GM04503 (cell line): ENCODE measurements around the gene SLC35A2.
A peak's percentile ranks its signal among the peaks of the same experiment; 100 is the strongest.

Source experiments
- DNase-seq: peaks from one replicate; pipeline ENCODE4 v3.0.0-alpha.2; 2012; ENCODE audit warnings: low read depth

The SLC35A2 gene

DNA sequence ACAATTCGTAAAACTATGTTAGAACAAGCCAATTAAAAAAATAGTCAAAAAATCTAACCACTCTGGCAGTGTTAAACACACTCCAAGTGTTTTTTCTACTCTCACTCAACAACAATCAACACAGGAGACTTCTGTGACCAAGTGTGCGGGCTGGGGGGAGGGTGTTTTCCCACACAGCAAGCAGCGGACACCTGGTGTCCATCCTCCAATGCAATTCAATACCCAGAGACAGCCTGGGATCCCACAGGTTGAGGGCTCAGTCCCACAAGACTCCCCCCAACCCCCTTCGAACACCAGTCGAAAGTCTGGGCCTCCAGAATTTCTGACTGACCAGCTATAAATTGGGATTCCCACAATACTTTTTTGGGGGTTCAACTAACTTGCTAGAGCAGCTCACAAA is 15.7 kb upstream of the SLC35A2 start:
- DNase-seq: no peak

DNA sequence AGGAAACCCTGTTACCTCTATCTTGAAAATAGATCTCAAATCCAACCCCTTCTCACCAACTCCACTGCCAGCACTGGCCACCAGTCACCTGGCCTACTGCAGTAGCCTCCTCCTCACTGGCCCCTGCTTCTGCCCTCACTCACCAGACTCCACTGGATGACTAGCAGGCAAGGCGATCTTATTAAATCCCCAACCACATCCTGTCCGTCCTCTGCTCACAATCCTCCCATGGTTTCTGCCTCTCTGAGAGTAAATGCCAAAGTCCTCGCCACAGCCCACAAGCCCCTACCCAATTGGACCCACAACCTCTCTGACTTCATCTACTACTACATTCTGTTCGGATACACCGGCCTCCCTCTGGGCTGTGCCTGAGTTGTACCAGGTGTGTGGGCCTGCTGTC is 12.8 kb upstream of the SLC35A2 start:
- no peak for DNase-seq

DNA sequence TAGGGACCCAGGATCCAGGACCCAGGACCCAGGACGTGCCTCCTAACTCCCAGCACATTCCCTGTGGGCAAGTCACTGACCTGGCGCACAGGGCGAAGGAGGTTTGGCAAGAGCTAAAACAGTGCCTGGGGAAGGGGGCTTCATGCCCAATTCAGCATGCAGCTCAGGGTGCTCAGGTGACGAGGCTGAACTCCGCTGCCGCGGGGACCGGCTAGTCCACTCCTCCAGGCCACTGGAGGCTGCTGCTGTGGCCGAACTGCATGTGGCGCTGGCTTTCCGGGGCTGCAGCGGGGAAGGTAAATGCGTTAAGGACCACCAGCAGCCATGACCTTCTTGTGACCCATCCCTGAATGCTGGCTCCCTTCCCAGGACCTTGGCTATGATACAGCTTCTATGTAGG is 12.3 kb upstream of the SLC35A2 start:
- no peak for DNase-seq

DNA sequence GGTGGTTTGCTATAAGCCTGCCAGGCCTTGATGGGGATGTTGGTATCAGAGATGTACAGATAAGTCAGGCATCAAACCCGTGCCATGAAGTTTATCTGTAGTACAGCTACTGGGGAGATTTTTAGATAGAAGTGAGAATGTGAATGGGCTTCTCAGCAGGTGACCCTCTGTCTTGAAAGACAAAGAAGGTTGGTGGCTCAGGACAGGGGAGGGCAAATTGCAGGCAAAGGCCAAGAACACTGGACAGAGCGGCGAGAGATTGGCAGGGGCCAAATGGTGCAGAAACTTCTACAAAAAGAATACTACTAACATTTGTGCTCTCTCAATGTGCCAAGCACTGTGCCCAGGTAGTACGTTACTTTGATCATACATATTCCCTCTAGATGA is 9.3 kb upstream of the SLC35A2 start:
- no peak for DNase-seq

DNA sequence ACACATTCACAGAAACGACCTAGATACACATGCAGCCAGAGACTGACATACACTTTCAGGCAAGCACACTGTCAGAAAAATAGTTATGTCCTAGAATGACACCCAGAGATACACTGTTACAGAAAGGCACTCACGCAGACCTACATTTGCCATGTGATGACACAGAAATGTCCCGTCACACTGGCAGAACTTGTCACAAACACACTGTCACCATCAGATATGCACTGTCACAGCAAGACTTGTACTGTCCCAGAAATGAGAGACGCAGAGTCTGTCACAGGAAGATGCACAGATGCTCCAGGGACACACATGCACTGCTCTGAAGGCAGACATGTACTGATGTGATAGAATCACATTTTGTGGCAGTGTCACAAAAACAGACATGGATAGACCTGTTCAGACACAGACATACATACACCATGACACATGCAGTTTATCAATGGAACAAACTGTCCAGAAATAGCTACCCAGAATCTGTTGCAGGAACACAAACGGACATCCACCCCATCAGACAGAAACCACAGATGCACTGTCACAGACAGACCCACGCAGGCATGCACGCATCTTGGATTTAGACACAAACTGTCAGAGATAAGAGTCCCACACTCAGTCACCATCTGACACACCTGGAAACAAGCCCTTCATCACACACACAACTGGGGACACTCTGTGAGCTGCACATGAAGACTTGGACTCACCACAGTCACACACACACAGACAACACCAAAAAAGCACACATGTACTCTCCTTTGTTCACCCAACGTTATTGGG is 8.7 kb upstream of the SLC35A2 start:
- DNase-seq: no peak

DNA sequence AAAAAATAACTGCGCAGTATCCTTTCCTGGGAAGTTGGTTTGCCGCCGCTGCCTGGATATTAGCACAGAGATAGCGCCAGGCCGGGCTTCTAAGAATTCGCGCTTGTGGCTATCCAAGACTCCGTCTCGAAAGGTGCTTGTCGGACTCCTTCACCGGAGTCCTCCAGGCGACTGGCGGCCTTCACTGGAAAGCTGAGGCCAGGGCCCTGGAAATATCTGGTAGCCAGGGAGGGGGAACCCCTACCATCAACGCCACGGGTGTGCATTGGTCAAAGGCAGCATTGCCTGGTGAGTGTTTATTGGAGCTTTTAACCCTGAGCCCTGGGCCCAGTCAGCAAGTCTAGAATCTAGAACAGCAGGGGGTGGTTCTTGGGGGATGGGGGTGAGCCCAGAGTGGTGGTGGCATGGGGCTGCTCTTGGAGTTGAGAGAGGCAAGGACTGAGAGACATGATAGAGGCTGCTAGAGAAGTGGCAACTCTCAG is 8.0 kb upstream of the SLC35A2 start:
- no peak for DNase-seq

DNA sequence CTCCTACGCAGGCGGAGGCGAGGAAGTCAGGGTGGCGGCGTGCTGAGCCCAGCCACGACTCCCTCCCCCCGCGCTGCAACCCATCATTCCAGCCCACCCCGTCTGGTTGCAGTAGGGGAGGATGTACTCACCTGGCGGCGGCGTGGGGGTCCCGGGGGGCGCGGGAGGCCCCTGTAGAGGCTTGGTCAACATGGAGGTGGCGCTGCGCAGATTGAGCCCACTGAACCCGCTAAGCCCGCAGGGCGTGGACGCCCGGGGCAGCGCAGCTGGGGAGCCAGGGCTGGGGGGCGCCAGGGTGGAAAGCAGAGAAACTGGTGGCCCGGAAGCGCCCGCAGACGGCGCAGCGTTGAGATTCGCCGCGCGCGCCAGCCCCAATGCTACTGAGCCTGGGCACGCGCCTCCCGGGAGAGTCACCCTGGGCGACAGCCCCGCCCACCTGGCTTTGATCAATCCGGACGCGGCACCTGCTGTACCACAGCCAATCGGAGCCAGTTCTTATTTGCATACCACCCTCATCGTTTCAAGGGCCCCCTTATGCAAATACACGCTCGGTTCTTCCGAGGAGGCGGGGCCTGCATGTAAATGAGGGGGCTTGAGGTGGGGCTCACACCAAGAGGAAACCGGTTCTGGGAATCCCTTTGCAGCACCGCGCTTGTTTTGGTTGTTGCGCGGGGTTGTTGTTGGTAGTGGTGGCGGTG is 7.3 kb upstream of the SLC35A2 start, which contains the start of gene PIM2:
TSS of gene PIM2 (minus strand) at position 382 of the 698 bp plus-strand sequence. CDS start at position 192, 190 bp downstream.
- no peak for DNase-seq

DNA sequence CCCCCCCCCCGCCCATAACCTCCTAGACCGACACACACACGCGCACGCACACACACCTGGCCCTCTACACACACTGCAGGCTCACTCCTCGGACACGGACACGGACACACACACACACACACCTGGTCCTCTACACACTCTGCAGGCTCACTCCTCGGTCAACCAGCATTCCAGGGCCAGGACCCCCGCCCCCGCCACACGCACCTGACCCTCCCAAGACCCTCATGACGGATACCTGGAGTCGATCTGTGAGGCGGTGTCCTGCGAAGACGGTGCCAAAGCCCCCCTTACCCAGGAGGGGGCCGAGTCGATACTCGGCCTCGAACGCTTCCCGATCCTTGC is 6.8 kb upstream of the SLC35A2 start:
- DNase-seq: no peak

DNA sequence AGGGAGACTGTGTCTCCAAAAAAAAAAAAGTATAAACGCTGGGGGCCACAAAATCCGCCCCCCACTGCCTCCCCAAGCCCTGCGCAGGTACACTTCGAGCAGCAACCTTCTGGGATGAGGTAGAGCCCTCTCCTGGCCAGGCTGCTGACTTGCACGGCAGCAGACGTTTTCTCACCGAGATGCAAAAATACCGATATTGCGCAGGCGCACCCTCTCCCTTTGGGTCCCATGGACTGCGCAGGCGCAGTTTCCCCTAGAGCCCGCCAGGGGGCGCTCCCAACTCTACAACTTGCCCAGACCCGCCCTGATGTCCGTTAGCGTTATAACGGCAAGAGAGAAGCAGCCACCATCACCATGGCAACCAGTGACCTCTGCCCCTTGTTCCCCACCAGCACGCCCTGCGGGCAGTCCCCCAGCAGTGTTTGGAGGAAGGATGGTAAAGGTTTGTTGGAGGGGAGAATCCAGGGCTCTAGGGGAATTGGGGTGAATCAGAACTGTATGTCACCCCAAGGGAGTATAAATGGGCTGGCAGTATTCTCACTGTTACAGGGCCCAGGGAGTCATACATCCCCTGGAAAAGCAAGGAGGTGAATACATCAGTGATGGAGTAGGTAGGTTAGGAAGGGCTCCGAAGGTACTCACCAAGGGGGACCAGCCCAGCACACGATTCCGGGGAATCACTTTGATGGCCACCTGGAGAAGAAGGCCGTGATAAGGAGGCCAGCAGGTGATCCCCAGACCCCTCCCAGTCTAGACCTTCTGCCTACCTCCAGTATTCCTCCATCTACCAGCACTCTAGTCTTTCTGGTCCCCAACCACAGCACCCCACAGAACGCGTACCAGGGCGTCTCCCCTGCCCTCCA is 5.9 kb upstream of the SLC35A2 start:
- peak; percentile 37 for DNase-seq

DNA sequence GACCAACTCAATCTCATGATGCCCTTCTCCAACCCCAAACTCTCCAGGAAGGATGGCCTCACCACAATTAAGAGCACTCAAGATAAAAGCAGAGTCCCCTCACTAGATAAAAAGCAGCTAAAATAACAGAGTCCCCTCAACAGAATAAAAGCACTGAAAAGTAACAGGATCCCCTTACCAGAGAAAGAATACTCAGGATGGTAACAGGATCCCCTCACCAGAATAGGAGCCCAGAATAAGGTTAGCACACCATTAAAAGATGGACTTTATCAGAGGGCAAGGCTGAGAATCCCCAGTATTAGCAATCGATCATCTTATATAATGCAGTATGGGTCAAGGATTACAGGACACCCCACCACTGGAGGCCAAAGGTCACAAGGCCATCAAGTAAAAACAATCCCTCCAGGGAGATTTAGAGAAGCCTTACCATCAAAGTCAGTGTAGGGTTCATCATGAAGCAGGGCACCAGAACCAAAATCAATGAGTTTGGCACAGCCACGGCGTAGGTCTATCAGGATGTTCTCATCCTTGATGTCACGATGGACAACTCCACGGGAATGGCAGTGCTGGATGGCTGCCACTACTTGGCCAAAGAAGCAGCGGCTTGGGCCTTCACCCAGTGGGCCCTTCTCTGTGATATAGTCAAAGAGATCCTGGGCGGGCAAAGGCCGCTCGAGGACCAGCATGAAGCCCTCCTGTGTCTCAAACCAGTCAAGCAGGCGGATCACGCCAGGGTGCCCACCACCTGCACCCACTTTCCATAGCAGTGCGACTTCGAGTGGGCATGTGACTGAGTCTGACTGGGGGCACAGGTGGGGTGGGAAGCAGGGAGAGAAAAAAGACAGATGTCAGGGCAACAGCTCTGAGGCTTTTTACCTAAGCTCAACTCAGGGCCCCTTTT is 3.4 kb upstream of the SLC35A2 start:
- DNase-seq: no peak

DNA sequence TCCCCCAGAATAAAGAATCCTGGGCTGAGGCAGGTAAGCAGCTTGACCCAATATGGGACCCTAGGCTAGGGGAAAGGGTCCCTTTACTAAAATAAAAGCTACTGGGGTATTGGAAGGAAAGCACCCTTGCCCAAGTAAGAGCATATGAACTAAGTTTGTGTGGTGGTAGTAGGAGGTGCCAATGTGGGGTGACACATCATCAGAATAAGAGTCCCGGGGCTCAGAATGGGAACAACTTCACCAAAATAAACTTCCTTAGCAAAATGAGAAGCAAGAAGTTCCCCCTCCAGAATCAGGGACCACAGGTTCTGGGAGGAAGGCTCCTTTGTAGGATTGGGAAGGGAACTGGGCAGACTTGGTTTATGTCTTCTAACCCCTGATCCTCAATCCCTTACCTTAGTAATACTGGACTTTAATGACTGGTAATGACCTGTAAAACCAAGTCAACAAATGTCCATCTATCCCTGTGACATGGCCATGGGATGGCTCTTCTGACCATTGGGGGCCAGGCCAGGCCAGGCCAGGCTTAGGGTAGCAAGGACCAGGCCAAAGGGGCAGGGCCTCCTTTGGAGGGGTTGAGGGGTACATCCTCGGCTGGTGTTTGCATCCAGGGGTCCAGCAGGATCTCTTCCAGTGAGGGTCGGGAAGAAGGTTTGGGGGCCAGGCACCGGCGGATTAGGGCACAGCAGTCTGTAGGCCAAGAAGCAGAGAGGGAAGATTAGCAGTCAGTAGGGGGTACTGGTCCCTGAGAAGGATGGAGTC is 2.3 kb upstream of the SLC35A2 start:
- DNase-seq: no peak

DNA sequence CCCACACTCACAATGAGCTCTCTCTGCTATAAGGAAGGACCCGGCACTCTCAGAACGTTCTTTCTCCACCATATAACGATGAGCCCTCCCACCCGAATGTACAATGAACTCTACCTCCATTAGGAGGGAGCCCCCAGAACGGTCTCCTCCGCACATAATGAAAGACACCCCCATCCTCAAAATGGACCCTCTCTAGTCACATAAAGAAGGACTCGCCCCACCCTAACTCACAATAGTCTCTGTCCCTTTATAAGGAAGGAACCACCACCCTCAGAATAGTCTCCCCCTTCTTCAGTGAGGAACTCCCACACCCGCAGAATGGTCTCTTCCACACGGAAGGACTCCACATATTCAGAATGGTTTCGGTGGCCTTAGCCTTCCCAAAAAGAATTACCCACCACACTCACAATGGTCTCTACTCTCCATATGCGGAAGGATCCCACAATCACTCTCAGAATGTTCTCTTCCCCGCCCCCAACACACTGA is 477 bp downstream of the SLC35A2 start:
- DNase-seq: no peak

DNA sequence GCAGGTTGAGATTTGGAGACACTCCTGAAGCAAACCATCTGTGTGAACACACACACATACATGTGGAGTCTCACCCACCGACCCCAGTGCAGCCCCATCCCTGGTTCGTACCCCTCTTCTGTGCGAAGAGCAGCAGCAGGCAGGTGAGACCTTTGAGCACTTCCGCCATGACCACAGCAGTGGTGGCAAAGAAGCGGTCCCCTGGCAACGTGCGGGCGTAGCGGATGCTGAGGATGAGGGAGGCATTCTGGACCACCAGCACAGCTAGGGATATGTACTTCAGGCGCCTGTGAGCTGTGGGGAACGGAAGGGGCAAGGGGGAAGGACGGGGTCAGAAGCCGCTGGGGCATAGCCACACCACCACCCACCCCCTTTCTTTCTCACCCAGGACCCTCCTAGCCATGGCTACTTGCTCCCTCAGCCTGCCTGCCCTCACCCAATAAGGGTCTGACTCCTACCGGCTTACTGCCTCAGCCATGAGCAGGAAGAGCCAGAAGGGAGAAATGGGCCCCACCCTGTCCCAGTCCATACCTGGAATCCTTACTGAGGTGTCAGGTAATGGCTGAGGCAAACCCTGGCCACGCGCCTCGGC is 1.6 kb downstream of the SLC35A2 start:
- no peak for DNase-seq

DNA sequence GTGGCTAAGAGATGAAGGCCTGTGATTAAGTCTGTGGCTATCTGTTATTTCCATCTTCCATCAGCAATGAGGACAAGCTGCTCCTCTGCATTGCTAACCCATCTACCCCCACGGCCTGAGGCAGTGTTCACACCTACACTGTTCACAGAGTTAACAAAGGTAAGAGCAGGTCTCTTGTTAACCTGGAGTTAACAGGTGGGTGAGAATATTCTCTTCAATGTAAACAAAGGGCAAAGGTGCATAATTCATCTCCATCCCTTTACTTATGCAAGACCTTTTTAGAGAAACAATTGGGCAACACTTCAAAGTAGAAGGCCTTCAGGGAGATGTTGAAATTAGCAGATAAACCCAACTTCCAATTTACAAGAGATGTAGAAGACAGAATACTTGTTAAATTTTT is 2.8 kb downstream of the SLC35A2 start:
- no peak for DNase-seq

DNA sequence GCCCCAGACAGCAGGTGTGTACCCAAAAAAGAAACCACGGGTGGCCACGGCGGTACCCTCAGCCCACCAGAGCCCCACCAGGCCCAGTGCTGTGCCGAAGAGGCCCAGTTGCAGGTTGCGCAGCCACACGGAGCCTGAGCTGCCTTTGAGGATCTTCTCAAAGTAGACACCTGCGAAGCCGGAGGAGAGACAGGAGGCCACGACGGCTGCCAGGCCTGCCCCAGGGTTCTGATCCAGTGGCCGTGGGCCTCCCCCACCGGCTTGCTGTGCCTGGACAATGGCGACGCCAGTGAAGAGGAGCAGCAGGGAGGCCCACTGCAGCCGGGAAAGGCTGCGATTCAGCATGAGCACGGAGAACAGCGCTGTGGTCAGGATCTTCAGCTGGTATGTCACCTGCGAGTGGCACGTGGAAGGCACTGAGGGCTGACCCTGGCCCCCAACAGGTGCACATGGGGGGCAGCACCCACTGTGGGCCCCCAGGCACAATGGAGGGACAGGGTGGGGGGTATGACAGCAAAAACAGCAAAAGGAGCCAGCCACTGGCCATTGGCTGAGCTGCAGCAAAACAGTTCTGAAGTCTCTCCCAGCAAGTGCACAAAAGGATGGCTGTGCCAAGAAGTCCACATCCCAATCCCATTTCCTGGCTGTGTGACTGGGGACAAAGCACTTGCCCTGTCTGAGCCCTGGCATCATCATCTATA is 6.2 kb downstream of the SLC35A2 start:
- no peak for DNase-seq

DNA sequence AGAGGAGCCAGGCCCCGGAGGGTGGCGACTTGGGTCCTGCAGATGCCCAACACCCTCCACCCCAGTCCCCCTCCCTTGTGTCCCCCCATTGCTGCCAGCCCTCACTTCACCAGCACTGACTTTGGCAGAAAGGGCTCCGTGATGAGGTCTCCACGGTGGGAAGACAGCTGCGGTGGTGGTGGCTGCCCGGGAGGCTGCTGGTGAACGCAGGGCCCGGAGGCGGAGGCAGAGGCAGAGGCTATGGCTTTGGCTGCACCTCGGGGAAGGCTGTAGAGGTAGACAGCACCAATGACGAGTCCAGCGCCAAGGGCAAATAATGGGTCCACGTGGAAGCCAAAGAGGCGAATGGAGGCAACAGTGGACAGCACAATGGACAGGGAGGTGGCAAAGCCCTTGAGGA is 6.8 kb downstream of the SLC35A2 start:
- DNase-seq: no peak

DNA sequence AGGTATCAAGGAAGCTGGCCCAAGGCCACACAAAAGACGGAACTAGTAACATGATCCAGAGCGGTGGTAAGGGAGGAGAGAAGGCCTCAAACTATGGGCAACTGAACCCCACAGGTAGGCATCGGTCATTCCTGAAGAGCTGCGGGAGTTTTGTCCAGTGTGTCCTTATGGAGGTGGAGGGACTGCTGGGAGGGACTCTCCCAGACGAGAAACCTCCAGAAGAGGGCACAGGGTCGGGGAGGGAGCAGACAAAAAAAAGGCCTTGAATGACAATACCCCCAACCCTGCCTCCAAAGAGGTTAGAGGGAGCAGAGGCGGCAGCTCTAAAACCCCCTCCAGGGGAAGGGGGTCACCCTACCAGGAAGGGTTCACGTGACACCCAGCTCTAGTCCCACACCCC is 7.3 kb downstream of the SLC35A2 start:
- DNase-seq: no peak

DNA sequence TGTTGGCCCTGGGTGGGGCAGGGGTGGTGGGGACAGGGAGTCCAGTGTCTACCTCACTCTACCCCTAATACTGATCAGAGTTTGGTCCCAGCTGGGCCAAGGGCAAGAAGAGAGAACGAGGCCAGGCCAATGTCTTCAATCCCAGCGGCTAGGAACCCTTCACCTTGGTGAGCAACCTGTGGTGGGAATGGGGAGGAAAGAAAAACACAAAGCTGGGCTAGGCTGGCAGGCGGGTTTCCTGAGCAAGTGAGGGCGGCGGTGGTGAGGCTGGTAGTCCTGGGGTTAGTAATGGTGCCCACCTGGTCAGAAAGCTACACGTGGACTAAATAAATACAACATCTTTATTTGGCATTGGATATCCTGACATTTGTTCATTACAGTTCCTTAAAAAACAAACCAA is 8.2 kb downstream of the SLC35A2 start:
- DNase-seq: no peak

DNA sequence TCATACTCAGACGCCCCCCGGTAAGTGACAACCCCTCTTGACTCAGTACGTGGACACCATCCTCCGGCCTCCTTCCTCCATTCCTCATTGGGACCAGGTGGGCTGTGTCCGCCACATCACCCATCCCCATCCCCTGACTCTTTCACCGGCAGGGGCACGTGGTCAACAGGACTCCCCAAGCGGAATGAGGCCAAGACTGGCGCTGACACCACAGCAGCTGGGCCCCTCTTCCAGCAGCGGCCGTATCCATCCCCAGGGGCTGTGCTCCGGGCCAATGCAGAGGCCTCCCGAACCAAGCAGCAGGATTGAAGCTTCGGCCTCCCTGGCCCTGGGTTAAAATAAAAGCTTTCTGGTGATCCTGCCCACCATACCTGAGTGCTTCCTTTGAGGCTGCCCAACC is 8.7 kb downstream of the SLC35A2 start:
- DNase-seq: no peak

DNA sequence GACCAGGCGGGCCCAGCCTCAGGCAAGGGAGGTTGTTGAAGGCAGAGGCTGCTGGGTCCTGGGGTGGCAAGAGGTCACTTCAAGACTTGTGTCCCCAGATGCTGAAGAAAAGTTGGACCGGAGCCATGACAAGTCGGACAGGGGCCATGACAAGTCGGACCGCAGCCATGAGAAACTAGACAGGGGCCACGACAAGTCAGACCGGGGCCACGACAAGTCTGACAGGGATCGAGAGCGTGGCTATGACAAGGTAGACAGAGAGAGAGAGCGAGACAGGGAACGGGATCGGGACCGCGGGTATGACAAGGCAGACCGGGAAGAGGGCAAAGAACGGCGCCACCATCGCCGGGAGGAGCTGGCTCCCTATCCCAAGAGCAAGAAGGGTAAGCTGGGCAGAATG is 9.3 kb downstream of the SLC35A2 start:
- DNase-seq: no peak
